Uterus (tissue), 2 donors: ENCODE measurements around the gene LDHAL6B.

Source experiments
- CTCF ChIP-seq, 4 experiments: fragments of 200-600 bp in 2 of 4; fragments of 450-650 bp in 2 of 4; sonication (generic) in 2 of 4; IDR thresholded peaks; one replicate each; pipeline ENCODE4 v1.5.1; 2016 to 2019; ENCODE audit warnings: antibody characterized with exemption in 4 of 4, mild to moderate bottlenecking in 2 of 4, moderate library complexity in 1 of 4
- POLR2A ChIP-seq, 2 donors: fragments of 450-650 bp; IDR thresholded peaks; one replicate each; pipeline ENCODE4 v1.6.1; 2016; ENCODE audit warnings: antibody characterized with exemption in 2 of 2, mild to moderate bottlenecking in 1 of 2, moderate library complexity in 1 of 2

- no peak for TF ChIP-seq CTCF (IDR thresholded peaks at IDR 0.05)
- TF ChIP-seq POLR2A (IDR thresholded peaks at IDR 0.05), result no peak
These were observed 29.4 kb upstream of the LDHAL6B start for GRCh38 chr15:59177317-59177660.
